CD4-positive, alpha-beta T cell (primary cell): ENCODE measurements around the gene UQCR10. TPM values are rescaled to one million over a fixed set of nuclear protein-coding genes. Genes with fewer than 3 reads are reported as not detected.

ENCODE experiments used
- ATAC-seq: fragments of 200-7000 bp; cut with Tn5 transposase; one replicate; pipeline ENCODE4 v1.10.0; 2022; ENCODE audit warnings: mild to moderate bottlenecking; ENCODE audit not compliant: poor library complexity
- CTCF ChIA-PET: fragments of 350-600 bp; sonication (Branson Sonifier 250); formaldehyde crosslinking; loops from one replicate; lab custom pipeline; 2021; ENCODE audit warnings: antibody characterized with exemption, inconsistent platforms; lab: Charles Lee
- POLR2A ChIA-PET: fragments of 350-600 bp; sonication (Branson Sonifier 250); formaldehyde crosslinking; loops from one replicate; lab custom pipeline; 2021; ENCODE audit warnings: antibody characterized with exemption, inconsistent platforms; lab: Charles Lee
- DNase-seq, 14 experiments: peaks; one replicate each; pipeline ENCODE4 v3.0.0-alpha.2; 2013 to 2020; ENCODE audit warnings: mixed read lengths in 2 of 14
- H3K27ac ChIP-seq, 2 donors: one replicate each; pipeline versions ENCODE4 v1.5.1 to v1.7.0; 2013; ENCODE audit warnings: low read length in 2 of 2, low read depth in 1 of 2, mild to moderate bottlenecking in 1 of 2
- H3K27me3 ChIP-seq, 2 experiments: 1 replicate in 1 of 2; 2 replicates in 1 of 2; pipeline versions ENCODE4 v1.6.1 to v1.7.0; 2013; ENCODE audit warnings: low read length in 2 of 2, control low read depth in 1 of 2, mild to moderate bottlenecking in 1 of 2, moderate library complexity in 1 of 2; ENCODE audit not compliant: insufficient read depth in 2 of 2, control insufficient read depth in 1 of 2
- H3K36me3 ChIP-seq: one replicate; pipeline ENCODE4 v1.6.1; 2013; ENCODE audit warnings: low read length, control low read depth; ENCODE audit not compliant: insufficient read depth
- H3K4me1 ChIP-seq: one replicate; pipeline ENCODE4 v1.6.1; 2013; ENCODE audit warnings: low read length, control low read depth; ENCODE audit not compliant: insufficient read depth
- H3K4me3 ChIP-seq: one replicate; pipeline ENCODE4 v1.5.1; 2013; ENCODE audit warnings: mild to moderate bottlenecking, low read length, moderate library complexity
- H3K9me3 ChIP-seq, 2 experiments: 1 replicate in 1 of 2; 2 replicates in 1 of 2; pipeline versions ENCODE4 v1.6.1 to v1.7.0; 2013; ENCODE audit warnings: low read length in 2 of 2, mild to moderate bottlenecking in 2 of 2, control low read depth in 1 of 2, moderate library complexity in 1 of 2; ENCODE audit not compliant: control insufficient read depth in 1 of 2, insufficient read depth in 1 of 2
- H3K27ac Mint-ChIP-seq: one replicate; pipeline ENCODE4 v1.8.0; 2020; ENCODE audit warnings: mixed read lengths
- H3K27me3 Mint-ChIP-seq: one replicate; pipeline ENCODE4 v1.8.0; 2021; ENCODE audit warnings: mixed read lengths
- H3K36me3 Mint-ChIP-seq: one replicate; pipeline ENCODE4 v1.8.0; 2021; ENCODE audit warnings: low read depth, mixed read lengths
- H3K4me1 Mint-ChIP-seq: one replicate; pipeline ENCODE4 v1.8.0; 2021; ENCODE audit warnings: low read depth, mixed read lengths
- H3K4me3 Mint-ChIP-seq: one replicate; pipeline ENCODE4 v1.8.0; 2020; ENCODE audit warnings: mild to moderate bottlenecking, mixed read lengths
- H3K9me3 Mint-ChIP-seq: one replicate; pipeline ENCODE4 v1.8.0; 2020; ENCODE audit warnings: mixed read lengths
- CTCF ChIP-seq: fragments of 200-600 bp; IDR thresholded peaks from one replicate; pipeline ENCODE4 v1.8.0; 2022; ENCODE audit warnings: antibody characterized with exemption, mild to moderate bottlenecking
- intact Hi-C, 2 experiments: fragments of 100-400 bp; cut with DNase I in 1 of 2; cut with micrococcal nuclease in 1 of 2; formaldehyde crosslinking; loops; one replicate each; pipeline versions ENCODE4 v1.15.1 to v1.9.0; 2023 to 2025; cut with DNase I, micrococcal nuclease
- total RNA-seq, 174 experiments: library from RNA in 2 of 174; stranded (reverse) in 2 of 174; gene quantifications; one replicate each; pipeline ENCODE4 v1.2.3 and lab custom pipeline; 2021 to 2026

UQCR10 gene
- total RNA-seq, 2 experiments from 2014 or later: 19.2 to 20.3 TPM

GRCh38 chr22:29813126-29813525, 46.0 kb downstream of the UQCR10 start:
- H3K4me3 ChIP-seq: no peak overlapping the region
- intact Hi-C loops: no loop called here
- H3K9me3 ChIP-seq: no peaks in the 10 kb centered on the region
- DNase-seq (no peak), ATAC-seq (no peak)
- no peaks in the 10 kb centered on the region for H3K27me3 ChIP-seq
- H3K9me3 Mint-ChIP-seq: no peaks in the 10 kb centered on the region
- no peak overlapping the region for H3K27ac Mint-ChIP-seq
- ChIA-PET POLR2A (no interaction called here), CTCF (no interaction called here)
- no peaks in the 10 kb centered on the region for H3K4me1 ChIP-seq
- H3K4me3 Mint-ChIP-seq: no peak overlapping the region
- peaks cover 72% of the 10 kb centered on the region for H3K36me3 ChIP-seq
- H3K4me1 Mint-ChIP-seq: no peaks in the 10 kb centered on the region
- peaks cover 88% of the 10 kb centered on the region for H3K36me3 Mint-ChIP-seq
- H3K27ac ChIP-seq: no peak overlapping the region
- TF ChIP-seq CTCF: no peak
- no peaks in the 10 kb centered on the region for H3K27me3 Mint-ChIP-seq

GRCh38 chr22:29813563-29813962, 46.4 kb downstream of the UQCR10 start:
- H3K27me3 ChIP-seq: no peaks in the 10 kb centered on the region
- H3K27ac Mint-ChIP-seq: no peak overlapping the region
- POLR2A ChIA-PET: no interaction called here
- no peaks in the 10 kb centered on the region for H3K4me1 ChIP-seq
- H3K4me3 Mint-ChIP-seq: no peak overlapping the region
- peaks cover 71% of the 10 kb centered on the region for H3K36me3 ChIP-seq
- H3K9me3 ChIP-seq: no peaks in the 10 kb centered on the region
- no peak overlapping the region for H3K4me3 ChIP-seq
- ATAC-seq (no peak), DNase-seq (no peak)
- intact Hi-C loops: no loop called here
- H3K9me3 Mint-ChIP-seq: no peaks in the 10 kb centered on the region
- H3K27ac ChIP-seq: no peak overlapping the region
- CTCF ChIA-PET: no interaction called here
- H3K4me1 Mint-ChIP-seq: no peaks in the 10 kb centered on the region
- TF ChIP-seq CTCF: no peak
- peaks cover 88% of the 10 kb centered on the region for H3K36me3 Mint-ChIP-seq
- H3K27me3 Mint-ChIP-seq: no peaks in the 10 kb centered on the region

- intact Hi-C loops: no loop called here
- H3K4me1 Mint-ChIP-seq: no peaks in the 10 kb centered on the region
These were observed 46.8 kb downstream of the UQCR10 start for GRCh38 chr22:29814003-29814402.

More at GRCh38 chr22:29814003-29814402, 46.8 kb downstream of the UQCR10 start:
- Histone ChIP-seq H3K4me3 (no peak overlapping the region), H3K36me3 (peaks cover 73% of the 10 kb centered on the region), H3K27me3 (no peaks in the 10 kb centered on the region), H3K4me1 (no peaks in the 10 kb centered on the region), H3K27ac (no peak overlapping the region), H3K9me3 (no peaks in the 10 kb centered on the region)
- no peaks in the 10 kb centered on the region for H3K27me3 Mint-ChIP-seq
- H3K36me3 Mint-ChIP-seq: peaks cover 90% of the 10 kb centered on the region
- H3K4me3 Mint-ChIP-seq: no peak overlapping the region
- CTCF ChIA-PET: no interaction called here
- H3K27ac Mint-ChIP-seq: no peak overlapping the region
- POLR2A ChIA-PET: no interaction called here
- no peaks in the 10 kb centered on the region for H3K9me3 Mint-ChIP-seq
- DNase-seq: no peak
- no peak for TF ChIP-seq CTCF
- no peak for ATAC-seq
